Stimulated activated CD8-positive, alpha-beta memory T cell treated with anti-CD3 and anti-CD28 coated beads, Interleukin-12 subunit alpha, Interleukin-12 subunit beta, amount 100 ng/mL, for 24 hours (primary cell): ENCODE data around the gene RETN.
"Not testable (repeated sequence)": the region's sequence is repeated elsewhere in the genome, so short reads cannot be mapped to it uniquely, and the experiment has no call there.

Experiments used
- DNase-seq: peaks from one replicate; pipeline ENCODE4 v3.0.0-alpha.2; 2020; ENCODE audit errors: extremely low read depth

RETN gene

DNA sequence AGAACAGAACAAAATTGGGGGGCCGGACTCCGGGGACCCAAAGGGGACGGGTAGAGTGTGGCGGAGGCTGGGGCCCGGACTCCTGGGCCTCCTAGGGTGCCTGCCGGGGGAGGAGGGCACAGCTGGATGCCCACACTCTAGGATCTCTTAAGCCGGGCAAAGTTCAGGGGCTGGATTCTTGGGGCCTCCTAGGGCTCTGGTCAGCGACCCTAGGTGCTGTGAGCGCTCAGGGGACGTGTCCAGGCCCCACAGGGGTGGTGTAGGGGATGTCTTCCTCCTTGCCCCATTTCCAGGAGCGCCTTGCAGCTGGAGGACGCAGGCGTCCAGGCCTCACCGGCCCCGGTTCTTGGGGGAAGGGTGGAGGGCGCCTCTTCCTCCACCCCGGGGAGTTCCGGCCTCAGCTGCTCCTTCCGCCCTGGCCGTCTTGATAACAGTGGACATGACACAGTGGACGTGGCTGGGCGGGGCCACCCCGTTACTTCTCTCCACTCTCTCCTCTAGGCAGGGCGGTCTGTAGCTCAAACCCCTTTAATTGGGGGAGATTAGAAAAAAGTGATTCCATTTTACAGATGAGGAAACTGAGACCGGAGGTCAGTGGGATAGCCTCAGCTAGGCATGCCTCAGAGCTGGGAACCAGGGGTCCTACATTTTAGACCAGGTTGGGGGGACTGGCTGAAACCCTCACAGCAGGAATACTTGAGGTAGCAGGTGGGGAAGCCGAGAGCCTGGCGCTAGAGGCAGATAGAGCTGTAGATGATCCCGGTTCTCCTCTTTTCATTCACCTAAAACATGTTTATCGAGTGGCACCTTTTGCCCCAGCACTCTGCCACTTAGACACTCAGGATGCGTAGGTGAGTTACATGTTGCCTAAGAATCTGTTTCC is 31.2 kb upstream of the RETN start:
- no peak for DNase-seq

DNA sequence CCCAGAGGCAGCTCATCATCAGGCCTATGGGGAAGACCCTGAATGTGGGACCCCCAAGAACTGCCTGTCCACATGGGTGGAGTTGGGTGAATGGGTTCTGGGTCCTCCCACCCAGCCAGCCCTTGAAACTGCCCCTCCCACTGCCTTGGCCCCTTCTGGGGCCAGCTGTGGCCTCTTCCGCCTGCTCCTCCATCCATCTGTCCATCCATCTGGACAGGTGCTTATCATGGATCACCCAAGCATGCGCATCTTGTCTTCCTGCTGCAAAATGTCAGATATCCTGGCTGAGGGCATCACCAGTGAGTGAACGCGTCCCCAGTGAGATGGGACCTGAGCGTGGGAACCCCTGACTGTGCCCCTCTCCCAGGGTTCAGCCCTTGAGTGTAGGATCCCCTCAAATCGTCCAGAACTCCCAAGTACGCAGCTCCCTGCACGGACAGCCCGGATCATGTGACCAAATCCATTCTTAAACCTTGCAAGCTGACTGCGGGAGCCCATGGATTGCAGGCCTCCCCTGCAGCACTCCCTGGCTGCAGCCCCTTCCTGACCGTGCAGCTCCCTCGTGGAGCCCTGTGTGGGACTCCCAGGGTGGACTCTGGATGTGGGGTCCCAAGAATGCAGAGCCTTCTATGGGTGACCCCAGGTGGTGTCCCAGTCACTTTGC is 29.9 kb upstream of the RETN start:
- no peak for DNase-seq

GRCh38 chr19:7639863-7640348 is 28.9 kb upstream of the RETN start:
- no peak for DNase-seq

- DNase-seq = no peak
These were observed 28.0 kb upstream of the RETN start for GRCh38 chr19:7640803-7641202.

- DNase-seq = no peak
These were observed 27.3 kb upstream of the RETN start for GRCh38 chr19:7641290-7642276.

DNA sequence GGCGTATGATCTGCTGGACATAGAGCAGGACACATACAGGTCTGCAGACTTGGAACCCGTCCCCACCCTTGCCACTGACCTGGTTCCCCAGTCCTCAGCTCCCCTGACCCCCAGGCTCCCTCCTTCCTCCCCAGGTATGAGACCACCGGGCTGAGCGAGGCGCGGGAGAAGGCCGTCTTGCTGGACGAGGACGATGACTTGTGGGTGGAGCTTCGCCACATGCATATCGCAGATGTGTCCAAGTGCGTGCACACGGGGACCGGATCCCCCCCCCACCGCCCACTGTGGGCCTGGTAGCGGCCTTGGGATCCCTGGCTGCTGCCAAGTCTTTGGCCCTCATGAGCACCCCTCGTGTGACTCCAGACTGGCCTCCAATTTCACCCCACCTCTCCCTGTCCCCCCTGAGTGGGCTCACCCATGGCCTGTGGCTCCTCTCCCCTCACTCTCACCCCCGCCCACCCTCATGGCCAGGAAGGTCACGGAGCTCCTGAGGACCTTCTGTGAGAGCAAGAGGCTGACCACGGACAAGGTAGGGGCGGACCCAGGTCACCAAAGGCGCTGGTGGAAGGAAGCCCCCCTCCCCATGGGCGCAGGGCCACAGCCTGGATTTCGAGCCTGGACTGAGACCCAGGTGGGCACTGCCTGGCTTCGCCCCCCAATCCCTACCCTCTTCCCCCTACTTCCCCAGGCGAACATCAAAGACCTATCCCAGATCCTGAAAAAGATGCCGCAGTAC is 26.4 kb upstream of the RETN start:
- no peak for DNase-seq

- DNase-seq = no peak
These were observed 25.8 kb upstream of the RETN start for GRCh38 chr19:7643031-7643415.

- not testable (repeated sequence) for DNase-seq
These were observed 25.0 kb upstream of the RETN start for GRCh38 chr19:7643629-7644549.

DNA sequence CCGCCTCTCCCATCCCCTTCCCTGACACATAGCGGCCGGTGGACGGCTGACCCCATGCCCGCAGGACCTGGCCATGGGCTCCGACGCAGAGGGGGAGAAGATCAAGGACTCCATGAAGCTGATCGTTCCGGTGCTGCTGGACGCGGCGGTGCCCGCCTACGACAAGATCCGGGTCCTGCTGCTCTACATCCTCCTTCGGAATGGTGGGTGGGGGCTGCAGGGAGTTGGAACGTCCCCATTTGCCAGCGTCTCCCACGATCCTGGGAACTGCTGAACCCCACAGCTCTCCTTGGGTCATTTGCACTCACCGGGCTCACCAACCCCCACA is 24.3 kb upstream of the RETN start:
- no peak for DNase-seq

DNA sequence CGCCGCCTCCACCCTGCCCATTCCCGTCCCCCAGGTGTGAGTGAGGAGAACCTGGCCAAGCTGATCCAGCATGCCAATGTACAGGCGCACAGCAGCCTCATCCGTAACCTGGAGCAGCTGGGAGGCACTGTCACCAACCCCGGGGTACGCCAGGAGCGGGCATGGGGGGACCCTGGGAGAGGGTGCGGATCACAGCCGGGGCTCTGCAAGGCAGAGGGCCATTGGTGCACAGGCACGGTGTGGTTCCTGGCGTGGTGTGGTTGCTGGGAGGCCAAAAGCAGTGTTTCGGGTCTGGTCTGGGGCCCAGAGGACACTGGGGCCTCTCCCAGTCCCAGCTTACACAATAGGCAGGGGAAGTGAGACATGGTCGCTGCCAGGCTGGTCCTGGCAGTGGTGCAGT is 23.7 kb upstream of the RETN start:
- DNase-seq = no peak

DNA sequence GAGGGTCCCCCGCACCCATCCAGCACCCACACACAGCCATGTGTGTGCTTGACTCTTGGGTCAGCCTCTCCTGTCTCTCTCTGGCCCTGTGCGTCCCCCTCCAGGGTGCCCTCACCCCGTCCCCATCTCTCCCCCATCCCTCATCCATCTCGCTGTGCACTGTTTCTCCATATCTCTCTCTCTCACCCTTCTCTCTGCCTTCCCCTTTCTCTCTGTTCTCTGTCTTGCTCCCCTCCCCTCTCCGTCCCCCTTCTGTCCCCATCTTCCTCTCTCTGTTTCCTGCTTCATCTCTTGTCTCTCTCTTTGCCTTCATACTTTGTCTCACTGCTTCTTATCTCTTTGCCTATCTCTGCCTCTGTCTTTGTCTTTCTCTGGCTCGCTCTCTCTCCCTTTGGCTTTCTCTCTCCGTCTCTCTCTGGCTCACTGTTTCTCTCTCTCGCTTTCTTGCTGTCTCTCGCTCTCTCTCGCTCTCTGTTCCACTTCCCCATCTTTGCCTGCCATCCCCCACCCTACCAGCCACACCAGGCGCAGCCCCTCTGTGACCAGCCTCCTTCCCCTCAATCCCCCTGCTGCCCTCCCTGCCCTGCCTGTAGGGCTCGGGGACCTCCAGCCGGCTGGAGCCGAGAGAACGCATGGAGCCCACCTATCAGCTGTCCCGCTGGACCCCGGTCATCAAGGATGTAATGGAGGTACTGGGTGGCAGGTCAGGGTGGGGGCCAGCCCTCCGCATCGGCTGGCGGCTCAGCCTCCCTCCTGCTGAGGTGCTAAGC is 23.0 kb upstream of the RETN start:
- no peak for DNase-seq

- no peak for DNase-seq
These were observed 22.5 kb upstream of the RETN start for GRCh38 chr19:7646426-7646700.

DNA sequence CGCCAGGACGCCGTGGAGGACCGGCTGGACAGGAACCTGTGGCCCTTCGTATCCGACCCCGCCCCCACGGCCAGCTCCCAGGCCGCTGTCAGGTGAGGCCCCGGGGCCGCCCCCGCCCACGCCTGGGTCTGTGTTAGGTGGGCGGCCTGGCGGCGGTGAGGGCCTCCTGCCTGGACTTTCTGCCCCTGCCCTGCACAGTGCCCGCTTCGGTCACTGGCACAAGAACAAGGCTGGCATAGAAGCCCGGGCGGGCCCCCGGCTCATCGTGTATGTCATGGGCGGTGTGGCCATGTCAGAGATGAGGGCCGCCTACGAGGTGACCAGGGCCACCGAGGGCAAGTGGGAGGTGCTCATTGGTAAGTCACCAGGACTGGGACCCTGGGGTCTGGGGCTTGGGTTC is 21.7 kb upstream of the RETN start:
- no peak for DNase-seq

GRCh38 chr19:7648265-7649014 is 20.4 kb upstream of the RETN start:
- no peak for DNase-seq

DNA sequence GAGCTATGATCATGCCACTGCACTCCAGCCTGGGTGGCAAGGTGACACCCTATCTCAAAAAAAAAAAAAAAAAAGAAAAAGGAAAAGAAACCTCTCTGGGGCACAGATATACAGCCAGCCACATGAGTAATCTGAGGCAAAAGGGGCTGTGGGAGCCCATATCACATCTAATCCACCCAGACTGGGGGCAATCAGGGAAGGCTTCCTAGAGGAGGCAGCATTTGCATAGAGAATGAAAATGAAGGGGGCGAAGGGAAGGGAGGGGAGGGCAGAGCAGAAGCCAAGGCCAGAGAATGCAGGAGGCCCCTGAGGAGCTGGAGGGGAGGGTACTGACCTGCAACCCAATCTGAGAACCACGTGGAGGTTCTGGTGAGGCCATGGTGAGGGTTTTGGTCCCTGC is 18.7 kb upstream of the RETN start:
- no peak for DNase-seq

DNA sequence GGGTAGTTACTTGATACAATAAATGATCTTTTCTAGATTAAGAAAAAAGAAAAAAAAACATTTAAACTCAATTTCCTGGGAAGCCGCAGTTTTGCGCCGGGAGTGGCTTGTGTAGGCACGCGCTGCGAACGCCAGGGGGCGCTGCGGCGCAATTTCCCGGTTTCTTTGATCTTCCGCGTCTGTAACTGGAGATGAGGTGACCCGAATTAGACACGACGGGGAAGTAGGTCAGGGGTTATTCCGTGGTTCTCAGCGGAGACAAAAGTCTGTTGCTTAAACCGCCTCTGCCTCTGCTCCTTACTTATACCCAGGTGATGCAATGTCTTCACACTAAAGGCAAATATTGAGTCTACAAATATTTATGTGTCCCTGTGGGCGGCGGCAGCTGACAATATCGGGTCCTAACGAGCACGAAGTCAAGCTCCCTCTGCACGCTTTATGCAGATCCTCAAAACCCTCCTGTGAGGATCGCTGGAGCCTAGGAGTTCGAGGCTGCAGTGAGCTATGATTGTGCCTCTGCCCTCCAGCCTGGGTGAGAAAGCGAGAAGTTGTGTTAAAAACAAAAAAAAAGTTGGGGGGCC is 16.7 kb upstream of the RETN start:
- no peak for DNase-seq

- DNase-seq = no peak
These were observed 14.4 kb upstream of the RETN start for GRCh38 chr19:7654401-7654800.

GRCh38 chr19:7655581-7655980 is 13.3 kb upstream of the RETN start:
- DNase-seq = no peak
